ENCODE results near the gene KCNQ1. TPM values are rescaled to one million over a fixed set of nuclear protein-coding genes. Genes with fewer than 3 reads are reported as not detected.

The KCNQ1 gene
- total RNA-seq, 1 donor from 2014 or later = 2.7 TPM

- Histone ChIP-seq H3K27me3 (no peaks in the 10 kb centered on the region), H3K4me1 (no peaks in the 10 kb centered on the region), H3K27ac (no peak overlapping the region), H3K9me3 (no peaks in the 10 kb centered on the region), H3K4me3 (no peak overlapping the region), H3K36me3 (no peaks in the 10 kb centered on the region)
- DNase-seq (ENCODE audit: extremely low spot score in 2 of 2) = no peak
- intact Hi-C loops (cut with DNase I) = loop anchor here (5.0 kb wide), 1 partner anchor 100 kb away; no protein-coding TSS in a partner anchor
- TF ChIP-seq POLR2A (IDR thresholded peaks at IDR 0.05) (no peak), POLR2AphosphoS5 (IDR thresholded peaks at IDR 0.05; ENCODE audit: insufficient read depth in 1 of 2, low read depth in 1 of 2) (no peak), CTCF (IDR thresholded peaks at IDR 0.05) (no peak)
Measured at GRCh38 chr11:2527621-2528291, 82.9 kb downstream of the KCNQ1 start.

DNA sequence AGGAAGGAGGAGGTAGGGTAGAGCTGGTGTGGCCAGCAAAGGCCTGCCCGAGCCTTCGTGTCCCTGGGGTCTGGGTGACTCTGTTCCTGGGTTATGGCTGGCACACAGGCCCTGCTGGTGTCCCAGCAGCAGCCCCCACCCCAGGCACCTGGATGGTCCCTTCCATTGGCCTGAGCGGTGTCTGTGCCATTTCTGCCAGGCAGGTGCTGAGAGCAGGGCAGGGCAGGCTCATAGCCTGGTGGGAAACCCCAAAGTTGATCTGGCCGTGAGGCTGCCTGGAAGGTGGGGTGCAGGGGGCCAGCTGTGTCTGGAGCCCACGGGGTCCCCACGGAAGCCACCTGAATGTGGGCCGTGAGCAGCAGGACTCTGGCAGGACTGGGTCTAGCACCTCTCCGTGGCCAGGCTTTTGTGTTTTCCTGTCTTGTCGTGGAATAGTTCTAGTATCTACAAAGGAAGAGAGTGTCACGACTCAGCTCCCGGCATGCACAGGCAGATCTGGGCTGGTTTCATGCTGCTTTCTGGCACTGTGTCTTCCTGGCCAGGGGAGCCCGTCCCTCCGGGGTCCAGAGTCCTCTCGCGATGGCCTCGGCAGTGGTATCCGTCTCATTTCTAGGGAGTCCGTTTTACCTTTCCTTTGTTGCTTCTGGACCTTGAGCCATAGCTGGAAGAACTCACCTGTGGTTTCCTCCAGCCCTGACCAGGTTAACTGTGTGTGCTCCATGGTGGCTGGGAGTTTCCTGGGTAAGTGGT lies 83.7 kb downstream of the KCNQ1 start:
- TF ChIP-seq CTCF (IDR thresholded peaks at IDR 0.05) (no peak), POLR2AphosphoS5 (IDR thresholded peaks at IDR 0.05; ENCODE audit: insufficient read depth in 1 of 2, low read depth in 1 of 2) (no peak), POLR2A (IDR thresholded peaks at IDR 0.05) (no peak)
- no peak overlapping the region for H3K4me3 ChIP-seq
- H3K36me3 ChIP-seq = no peaks in the 10 kb centered on the region
- H3K4me1 ChIP-seq = peaks cover 7% of the 10 kb centered on the region
- H3K27ac ChIP-seq = no peak overlapping the region
- DNase-seq (ENCODE audit: extremely low spot score in 2 of 2) = no peak
- no peaks in the 10 kb centered on the region for H3K27me3 ChIP-seq
- H3K9me3 ChIP-seq = no peaks in the 10 kb centered on the region
- intact Hi-C loops (cut with DNase I) = loop anchor here (5.0 kb wide), 1 partner anchor 101 kb away; no protein-coding TSS in a partner anchor

- Histone ChIP-seq H3K9me3 (no peaks in the 10 kb centered on the region), H3K27ac (no peak overlapping the region), H3K36me3 (no peaks in the 10 kb centered on the region), H3K4me1 (peaks cover 13% of the 10 kb centered on the region), H3K27me3 (no peaks in the 10 kb centered on the region), H3K4me3 (no peak overlapping the region)
- TF ChIP-seq POLR2AphosphoS5 (IDR thresholded peaks at IDR 0.05; ENCODE audit: insufficient read depth in 1 of 2, low read depth in 1 of 2) (no peak), POLR2A (IDR thresholded peaks at IDR 0.05) (no peak)
- DNase-seq (ENCODE audit: extremely low spot score in 2 of 2) = no peak
- intact Hi-C loops (cut with DNase I) = loop anchor here (5.0 kb wide), 1 partner anchor 102 kb away; no protein-coding TSS in a partner anchor
Measured at GRCh38 chr11:2529173-2529572, 84.4 kb downstream of the KCNQ1 start.

GRCh38 chr11:2529636-2530035 lies 84.8 kb downstream of the KCNQ1 start:
- Histone ChIP-seq H3K36me3 (no peaks in the 10 kb centered on the region), H3K27ac (no peak overlapping the region), H3K27me3 (no peaks in the 10 kb centered on the region), H3K4me3 (no peak overlapping the region), H3K4me1 (peaks cover 16% of the 10 kb centered on the region), H3K9me3 (no peaks in the 10 kb centered on the region)
- TF ChIP-seq POLR2AphosphoS5 (IDR thresholded peaks at IDR 0.05; ENCODE audit: insufficient read depth in 1 of 2, low read depth in 1 of 2) = no peak
- no peak for TF ChIP-seq CTCF (IDR thresholded peaks at IDR 0.05)
- TF ChIP-seq POLR2A (IDR thresholded peaks at IDR 0.05) = no peak
- no peak for DNase-seq (ENCODE audit: extremely low spot score in 2 of 2)
- intact Hi-C loops (cut with DNase I) = loop anchor here (5.0 to 10.0 kb wide), 2 partner anchors 102 to 325 kb away; no protein-coding TSS in a partner anchor

- Histone ChIP-seq H3K36me3 (no peaks in the 10 kb centered on the region), H3K4me1 (peaks cover 16% of the 10 kb centered on the region), H3K27me3 (no peaks in the 10 kb centered on the region), H3K27ac (no peak overlapping the region), H3K9me3 (no peaks in the 10 kb centered on the region), H3K4me3 (no peak overlapping the region)
- TF ChIP-seq POLR2A (IDR thresholded peaks at IDR 0.05) (no peak), CTCF (IDR thresholded peaks at IDR 0.05) (no peak), POLR2AphosphoS5 (IDR thresholded peaks at IDR 0.05; ENCODE audit: insufficient read depth in 1 of 2, low read depth in 1 of 2) (no peak)
- DNase-seq (ENCODE audit: extremely low spot score in 2 of 2) = no peak
- intact Hi-C loops (cut with DNase I) = loop anchor here (10.0 kb wide), 1 partner anchor 325 kb away; no protein-coding TSS in a partner anchor
Measured at GRCh38 chr11:2530131-2530854, 85.5 kb downstream of the KCNQ1 start.
